ENCODE results near the gene CD80. TPM values are rescaled to one million over a fixed set of nuclear protein-coding genes. Genes with fewer than 3 reads are reported as not detected.

CD80 gene, protein sequence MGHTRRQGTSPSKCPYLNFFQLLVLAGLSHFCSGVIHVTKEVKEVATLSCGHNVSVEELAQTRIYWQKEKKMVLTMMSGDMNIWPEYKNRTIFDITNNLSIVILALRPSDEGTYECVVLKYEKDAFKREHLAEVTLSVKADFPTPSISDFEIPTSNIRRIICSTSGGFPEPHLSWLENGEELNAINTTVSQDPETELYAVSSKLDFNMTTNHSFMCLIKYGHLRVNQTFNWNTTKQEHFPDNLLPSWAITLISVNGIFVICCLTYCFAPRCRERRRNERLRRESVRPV
- not detected in 2 replicates for total RNA-seq

DNA sequence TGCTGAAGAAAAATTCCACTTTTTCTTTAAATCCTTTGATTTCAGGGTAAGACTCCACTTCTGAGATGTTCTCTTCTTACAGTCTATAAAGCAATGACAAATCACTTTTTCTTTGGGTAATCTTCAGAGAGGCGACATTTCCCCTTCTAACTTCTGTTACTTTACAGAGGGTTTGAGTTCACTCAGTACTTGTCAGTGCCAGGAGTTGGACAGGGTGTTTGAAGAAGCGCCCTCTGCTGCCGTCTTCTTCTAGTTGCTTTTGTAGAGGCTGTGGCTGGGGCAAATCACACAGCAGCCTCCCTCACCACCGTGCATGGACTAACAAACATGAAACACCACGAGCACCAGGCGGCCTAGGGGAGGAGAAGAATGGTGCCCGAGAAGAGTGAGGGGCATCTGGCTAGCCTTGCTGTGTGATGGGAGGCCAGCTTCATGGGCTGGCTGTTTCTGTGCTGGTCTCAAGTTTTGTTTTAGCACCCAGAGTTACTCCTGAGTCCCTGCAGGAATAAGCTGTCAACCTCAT lies at the start of gene CD80:
CD80 (minus strand) TSS at position 174 of the 523 bp plus-strand sequence. CDS start 1,886 bp downstream, outside the sequence.
- TF ChIP-seq, protein P1, sequence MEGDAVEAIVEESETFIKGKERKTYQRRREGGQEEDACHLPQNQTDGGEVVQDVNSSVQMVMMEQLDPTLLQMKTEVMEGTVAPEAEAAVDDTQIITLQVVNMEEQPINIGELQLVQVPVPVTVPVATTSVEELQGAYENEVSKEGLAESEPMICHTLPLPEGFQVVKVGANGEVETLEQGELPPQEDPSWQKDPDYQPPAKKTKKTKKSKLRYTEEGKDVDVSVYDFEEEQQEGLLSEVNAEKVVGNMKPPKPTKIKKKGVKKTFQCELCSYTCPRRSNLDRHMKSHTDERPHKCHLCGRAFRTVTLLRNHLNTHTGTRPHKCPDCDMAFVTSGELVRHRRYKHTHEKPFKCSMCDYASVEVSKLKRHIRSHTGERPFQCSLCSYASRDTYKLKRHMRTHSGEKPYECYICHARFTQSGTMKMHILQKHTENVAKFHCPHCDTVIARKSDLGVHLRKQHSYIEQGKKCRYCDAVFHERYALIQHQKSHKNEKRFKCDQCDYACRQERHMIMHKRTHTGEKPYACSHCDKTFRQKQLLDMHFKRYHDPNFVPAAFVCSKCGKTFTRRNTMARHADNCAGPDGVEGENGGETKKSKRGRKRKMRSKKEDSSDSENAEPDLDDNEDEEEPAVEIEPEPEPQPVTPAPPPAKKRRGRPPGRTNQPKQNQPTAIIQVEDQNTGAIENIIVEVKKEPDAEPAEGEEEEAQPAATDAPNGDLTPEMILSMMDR (conservative IDR thresholded peaks at IDR 0.05; ENCODE audit: low read depth, low read length) = peak; percentile 43
- DNase-seq (ENCODE audit: low read depth) = no peak
- H3K4me3 ChIP-seq (ENCODE audit: low read depth, low read length) = no peak within 1 kb of the TSS

GRCh38 chr3:119608405-119609000 lies 49.1 kb upstream of the CD80 start:
- no peak overlapping the region for H3K4me3 ChIP-seq (ENCODE audit: low read depth, low read length)
- TF ChIP-seq, protein P1 (conservative IDR thresholded peaks at IDR 0.05; ENCODE audit: low read depth, low read length) = no peak
- DNase-seq (ENCODE audit: low read depth) = no peak

- H3K4me3 ChIP-seq (ENCODE audit: low read depth, low read length) = no peak overlapping the region
- TF ChIP-seq, protein P1 (conservative IDR thresholded peaks at IDR 0.05; ENCODE audit: low read depth, low read length) = no peak
- DNase-seq (ENCODE audit: low read depth) = no peak
Measured at GRCh38 chr3:119604878-119605277, 45.5 kb upstream of the CD80 start.

DNA sequence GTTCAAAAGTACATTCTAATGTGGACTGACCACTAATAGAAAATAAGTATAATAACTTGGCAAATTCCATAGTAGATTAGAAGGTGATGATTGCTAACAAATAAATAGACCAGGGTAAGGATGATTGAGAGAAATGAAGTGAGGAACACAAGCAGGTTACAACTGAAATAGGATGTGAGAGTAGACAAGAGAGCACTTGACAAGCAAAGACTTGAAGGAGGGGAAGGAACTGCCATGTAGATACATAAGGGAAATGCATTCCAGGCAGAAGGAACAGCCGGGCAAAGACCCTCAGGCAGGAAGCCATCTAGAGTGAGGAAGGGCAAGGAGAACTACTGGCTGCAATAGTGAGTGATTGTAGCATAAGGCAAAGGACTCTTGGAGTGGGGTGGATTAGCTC lies 43.3 kb upstream of the CD80 start:
- DNase-seq (ENCODE audit: low read depth) = no peak
- TF ChIP-seq, protein P1 (conservative IDR thresholded peaks at IDR 0.05; ENCODE audit: low read depth, low read length) = no peak
- no peak overlapping the region for H3K4me3 ChIP-seq (ENCODE audit: low read depth, low read length)

GRCh38 chr3:119601154-119601553 lies 41.7 kb upstream of the CD80 start:
- no peak for DNase-seq (ENCODE audit: low read depth)
- TF ChIP-seq, protein P1 (conservative IDR thresholded peaks at IDR 0.05; ENCODE audit: low read depth, low read length) = no peak
- H3K4me3 ChIP-seq (ENCODE audit: low read depth, low read length) = no peak overlapping the region

- no peak overlapping the region for H3K4me3 ChIP-seq (ENCODE audit: low read depth, low read length)
- TF ChIP-seq, protein P1 (conservative IDR thresholded peaks at IDR 0.05; ENCODE audit: low read depth, low read length) = peak; percentile 48
- DNase-seq (ENCODE audit: low read depth) = no peak
Measured at GRCh38 chr3:119600732-119601131, 41.3 kb upstream of the CD80 start.
